Parathyroid adenoma (tissue), 2 donors: ENCODE results near the gene FOXR1.
A peak's percentile ranks its signal among the peaks of the same experiment; 100 is the strongest.
"Not testable (repeated sequence)": the region's sequence is repeated elsewhere in the genome, so short reads cannot be mapped to it uniquely, and the experiment has no call there.

ENCODE experiments used
- H2AFZ ChIP-seq: fragments of 300-600 bp; sonication (generic); one replicate; pipeline ENCODE4 v1.7.0; 2017; ENCODE audit warnings: antibody characterized with exemption, mild to moderate bottlenecking
- H3K27ac ChIP-seq: fragments of 300-600 bp; sonication (generic); one replicate; pipeline ENCODE4 v1.7.0; 2017
- H3K27me3 ChIP-seq: fragments of 300-600 bp; sonication (generic); one replicate; pipeline ENCODE4 v1.7.0; 2017; ENCODE audit warnings: low read length; ENCODE audit not compliant: control insufficient read depth, insufficient read depth
- H3K36me3 ChIP-seq: fragments of 300-600 bp; sonication (generic); one replicate; pipeline ENCODE4 v1.7.0; 2017; ENCODE audit warnings: low read length; ENCODE audit not compliant: control insufficient read depth, insufficient read depth
- H3K4me1 ChIP-seq: fragments of 300-600 bp; sonication (generic); one replicate; pipeline ENCODE4 v1.7.0; 2017; ENCODE audit warnings: control low read depth
- H3K4me2 ChIP-seq: fragments of 300-600 bp; sonication (generic); one replicate; pipeline ENCODE4 v1.7.0; 2017; ENCODE audit warnings: low read length
- H3K4me3 ChIP-seq: fragments of 300-600 bp; sonication (generic); one replicate; pipeline ENCODE4 v1.7.0; 2017; ENCODE audit warnings: low read depth, low read length
- H3K79me2 ChIP-seq: fragments of 300-600 bp; sonication (generic); one replicate; pipeline ENCODE4 v1.7.0; 2017; ENCODE audit warnings: control low read depth
- H3K9ac ChIP-seq: fragments of 300-600 bp; sonication (generic); one replicate; pipeline ENCODE4 v1.7.0; 2017; ENCODE audit warnings: mild to moderate bottlenecking
- H3K9me3 ChIP-seq: fragments of 300-600 bp; sonication (generic); one replicate; pipeline ENCODE4 v1.7.0; 2017; ENCODE audit warnings: low read length; ENCODE audit not compliant: control insufficient read depth
- TF ChIP-seq, protein P1 (sequence below): fragments of 300-600 bp; sonication (generic); IDR thresholded peaks from one replicate; pipeline ENCODE4 v1.7.0; 2017; ENCODE audit warnings: antibody characterized with exemption, mild to moderate bottlenecking
- donor health status: primary hyperparathyroidism.

Gene FOXR1

DNA sequence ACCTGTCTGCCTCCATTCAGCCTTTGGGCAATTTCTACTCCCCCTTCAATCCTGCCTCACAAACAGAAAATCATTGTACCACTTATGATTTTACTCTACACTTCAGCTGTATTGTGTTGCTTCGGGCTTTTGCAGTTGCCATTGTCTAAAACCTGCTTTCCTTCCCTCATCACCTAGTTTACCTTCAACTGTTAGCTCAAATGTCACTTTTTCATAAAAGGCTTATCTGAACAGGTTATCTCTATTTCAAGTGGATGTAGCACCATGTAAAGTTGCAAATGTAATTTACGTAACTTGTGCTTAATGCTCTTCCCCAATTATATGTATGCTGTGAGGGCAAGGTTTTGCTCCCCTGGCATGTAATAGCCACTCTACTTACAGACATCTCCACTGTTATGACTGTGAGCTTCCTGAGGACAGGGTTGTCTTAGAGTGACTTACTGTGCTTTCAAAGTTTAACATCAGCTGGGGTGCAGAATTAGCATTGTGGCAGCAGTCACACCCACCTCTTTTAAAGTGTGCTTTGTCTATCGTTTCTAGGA, 41.1 kb downstream of the FOXR1 start:
- H2AFZ ChIP-seq, result no peak overlapping the region
- H3K4me2 ChIP-seq, result no peak overlapping the region
- no peaks in the 10 kb centered on the region for H3K9me3 ChIP-seq
- TF ChIP-seq, protein P1, sequence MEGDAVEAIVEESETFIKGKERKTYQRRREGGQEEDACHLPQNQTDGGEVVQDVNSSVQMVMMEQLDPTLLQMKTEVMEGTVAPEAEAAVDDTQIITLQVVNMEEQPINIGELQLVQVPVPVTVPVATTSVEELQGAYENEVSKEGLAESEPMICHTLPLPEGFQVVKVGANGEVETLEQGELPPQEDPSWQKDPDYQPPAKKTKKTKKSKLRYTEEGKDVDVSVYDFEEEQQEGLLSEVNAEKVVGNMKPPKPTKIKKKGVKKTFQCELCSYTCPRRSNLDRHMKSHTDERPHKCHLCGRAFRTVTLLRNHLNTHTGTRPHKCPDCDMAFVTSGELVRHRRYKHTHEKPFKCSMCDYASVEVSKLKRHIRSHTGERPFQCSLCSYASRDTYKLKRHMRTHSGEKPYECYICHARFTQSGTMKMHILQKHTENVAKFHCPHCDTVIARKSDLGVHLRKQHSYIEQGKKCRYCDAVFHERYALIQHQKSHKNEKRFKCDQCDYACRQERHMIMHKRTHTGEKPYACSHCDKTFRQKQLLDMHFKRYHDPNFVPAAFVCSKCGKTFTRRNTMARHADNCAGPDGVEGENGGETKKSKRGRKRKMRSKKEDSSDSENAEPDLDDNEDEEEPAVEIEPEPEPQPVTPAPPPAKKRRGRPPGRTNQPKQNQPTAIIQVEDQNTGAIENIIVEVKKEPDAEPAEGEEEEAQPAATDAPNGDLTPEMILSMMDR, result no peak
- no peaks in the 10 kb centered on the region for H3K36me3 ChIP-seq
- H3K27ac ChIP-seq, result no peak overlapping the region
- no peaks in the 10 kb centered on the region for H3K27me3 ChIP-seq
- H3K4me1 ChIP-seq, result peaks cover 3% of the 10 kb centered on the region
- no peak overlapping the region for H3K9ac ChIP-seq
- peaks cover 3% of the 10 kb centered on the region for H3K79me2 ChIP-seq
- no peak overlapping the region for H3K4me3 ChIP-seq

DNA sequence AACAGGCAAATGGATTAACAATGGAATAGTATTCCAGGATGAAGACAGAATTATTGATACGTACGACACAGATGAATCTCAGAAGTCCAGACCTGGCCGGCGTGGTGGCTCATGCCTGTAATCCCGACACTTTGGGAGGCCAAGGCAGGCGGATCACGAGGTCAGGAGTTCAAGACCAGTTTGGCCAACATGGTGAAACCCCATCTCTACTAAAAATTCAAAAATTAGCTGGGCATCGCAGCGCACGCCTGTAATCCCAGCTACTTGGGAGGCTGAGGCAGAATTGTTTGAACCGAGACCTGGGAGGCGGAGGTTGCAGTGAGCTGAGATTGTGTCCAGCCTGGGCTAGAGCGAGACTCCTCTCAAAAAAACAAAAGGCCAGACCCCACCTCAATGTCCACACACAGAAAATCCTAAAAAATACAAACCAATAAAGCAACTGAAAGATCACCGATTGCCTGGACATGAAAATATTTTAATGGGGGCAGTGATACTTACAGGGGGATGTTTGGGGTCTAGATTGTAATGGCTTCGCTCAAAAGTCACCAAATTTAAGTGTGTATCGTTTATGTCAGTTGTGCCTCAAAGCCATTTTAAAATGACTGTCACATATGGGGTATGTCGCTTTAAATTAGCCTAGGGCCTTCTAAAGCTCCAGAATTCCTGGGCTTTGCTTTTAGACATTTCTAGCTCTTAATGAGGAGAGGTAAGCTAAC, 42.8 kb downstream of the FOXR1 start:
- Histone ChIP-seq H3K4me2 (no peak overlapping the region), H2AFZ (no peak overlapping the region), H3K4me1 (peaks cover 3% of the 10 kb centered on the region), H3K9ac (no peak overlapping the region), H3K79me2 (peaks cover 3% of the 10 kb centered on the region), H3K36me3 (no peaks in the 10 kb centered on the region), H3K9me3 (no peaks in the 10 kb centered on the region), H3K27ac (no peak overlapping the region), H3K4me3 (no peak overlapping the region), H3K27me3 (no peaks in the 10 kb centered on the region)
- TF ChIP-seq, protein P1, result no peak

DNA sequence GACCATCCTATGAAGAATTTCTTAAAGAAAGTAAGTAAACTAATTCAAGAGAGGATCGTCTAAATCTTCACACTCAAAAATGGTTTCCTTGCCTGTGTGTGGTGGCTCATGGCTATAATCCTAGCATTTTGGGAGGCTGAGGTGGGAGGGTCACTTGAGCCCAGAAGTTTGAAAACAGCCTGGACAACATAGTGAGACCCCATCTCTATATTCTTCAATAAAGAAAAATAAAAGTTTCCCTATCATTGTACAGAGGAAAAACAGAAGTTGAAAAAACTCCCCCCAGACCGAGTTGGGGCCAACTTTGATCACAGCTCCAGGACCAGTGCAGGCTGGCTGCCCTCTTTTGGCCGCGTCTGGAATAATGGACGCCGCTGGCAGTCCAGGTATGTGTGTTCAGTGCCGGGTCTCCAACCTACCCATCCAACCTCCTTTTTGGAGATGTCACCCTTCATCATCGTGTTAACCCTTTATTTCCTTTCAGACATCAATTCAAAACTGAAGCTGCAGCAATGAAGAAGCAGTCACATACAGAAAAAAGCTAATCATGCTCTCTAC, 43.6 kb downstream of the FOXR1 start:
- TF ChIP-seq, protein P1, result no peak
- Histone ChIP-seq H3K79me2 (peaks cover 3% of the 10 kb centered on the region), H3K4me1 (peaks cover 3% of the 10 kb centered on the region), H3K36me3 (no peaks in the 10 kb centered on the region), H3K9ac (no peak overlapping the region), H3K27ac (no peak overlapping the region), H2AFZ (no peak overlapping the region), H3K27me3 (no peaks in the 10 kb centered on the region), H3K9me3 (no peaks in the 10 kb centered on the region), H3K4me2 (no peak overlapping the region), H3K4me3 (no peak overlapping the region)

DNA sequence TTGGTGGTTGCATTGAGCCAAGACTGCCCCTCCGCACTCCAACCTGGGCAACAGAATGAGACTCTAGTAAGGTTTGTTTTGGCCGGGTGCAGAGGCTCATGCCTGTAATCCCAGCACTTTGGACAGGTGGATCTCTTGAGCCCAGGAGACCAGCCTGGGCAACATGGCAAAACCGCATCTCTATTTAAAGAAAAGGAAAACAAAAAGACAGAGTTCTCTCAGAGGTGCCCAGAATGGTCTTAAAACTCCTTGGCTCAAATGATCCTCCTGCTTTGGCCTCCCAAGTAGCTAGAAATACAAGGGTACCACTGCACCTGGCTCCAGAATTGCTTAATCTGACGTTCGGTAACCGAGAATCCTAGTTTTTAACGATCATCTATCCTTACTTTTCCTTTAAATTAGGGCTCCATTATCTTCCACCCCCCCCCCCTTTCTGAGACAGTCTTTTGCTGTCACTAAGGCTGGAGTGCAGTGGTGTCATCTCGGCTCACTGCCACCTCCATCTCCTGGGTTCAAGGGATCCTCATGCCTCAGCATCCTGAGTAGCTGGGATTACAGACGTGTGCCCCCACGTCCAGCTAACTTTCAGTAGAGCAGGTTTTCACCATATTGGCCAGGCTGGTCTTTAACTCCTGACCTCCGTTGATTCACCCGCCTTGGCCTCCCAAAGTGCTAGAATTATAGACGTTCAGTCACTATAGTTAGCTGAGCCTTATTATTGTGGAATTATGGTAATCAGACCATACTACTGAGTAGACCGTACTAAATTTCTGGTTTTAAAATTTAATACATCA, 44.9 kb downstream of the FOXR1 start:
- Histone ChIP-seq H3K27ac (no peak overlapping the region), H3K9me3 (no peaks in the 10 kb centered on the region), H3K36me3 (no peaks in the 10 kb centered on the region), H3K9ac (no peak overlapping the region), H3K4me2 (no peak overlapping the region), H2AFZ (no peak overlapping the region), H3K27me3 (no peaks in the 10 kb centered on the region), H3K4me3 (no peak overlapping the region), H3K79me2 (peaks cover 3% of the 10 kb centered on the region), H3K4me1 (peaks cover 3% of the 10 kb centered on the region)
- TF ChIP-seq, protein P1, result no peak

DNA sequence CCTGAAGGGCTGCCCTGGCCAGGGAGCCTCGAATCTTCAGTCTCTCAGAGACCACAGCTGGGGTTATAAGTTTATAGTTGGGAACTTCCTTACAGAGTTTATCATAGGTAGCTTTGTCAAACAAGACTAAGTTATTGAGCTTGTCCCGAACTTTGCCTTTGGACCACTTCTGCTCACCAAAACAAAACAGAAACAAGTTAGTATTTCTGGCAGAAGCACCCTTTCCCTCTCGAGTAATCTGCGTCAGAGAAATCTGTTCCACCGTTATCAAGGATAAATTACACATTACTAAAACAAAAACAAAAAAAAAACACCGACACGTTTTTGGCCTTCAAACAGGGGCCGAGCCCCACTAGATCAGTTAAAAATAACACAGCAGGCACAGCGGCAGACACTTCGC, 45.8 kb downstream of the FOXR1 start:
- Histone ChIP-seq H3K4me3 (peak overlapping the region; percentile 90), H3K4me2 (peak overlapping the region; percentile 75), H3K27ac (peak overlapping the region; percentile 90), H3K9ac (peak overlapping the region; percentile 76)
- not testable (repeated sequence) for H3K27me3 ChIP-seq, H3K4me1 ChIP-seq, H3K36me3 ChIP-seq, H3K9me3 ChIP-seq, H3K79me2 ChIP-seq, H2AFZ ChIP-seq
